HEK293T (cell line): ENCODE data around the gene GPR158.

Experiments used
- ARNT ChIP-seq: fragments of 450-650 bp; IDR thresholded peaks from 2 replicates; pipeline ENCODE4 v1.6.1; 2017; ENCODE audit warnings: mild to moderate bottlenecking
- ELF4 ChIP-seq: fragments of 450-650 bp; IDR thresholded peaks from 2 replicates; pipeline ENCODE4 v1.6.1; 2017; ENCODE audit warnings: antibody characterized with exemption
- HDGF ChIP-seq: fragments of 450-650 bp; IDR thresholded peaks from 2 replicates; pipeline ENCODE4 v1.6.1; 2017; ENCODE audit warnings: antibody characterized with exemption, borderline replicate concordance
- LEF1 ChIP-seq: fragments of 450-650 bp; IDR thresholded peaks from 2 replicates; pipeline ENCODE4 v1.6.1; 2017; ENCODE audit warnings: mild to moderate bottlenecking, borderline replicate concordance
- NFRKB ChIP-seq: fragments of 450-650 bp; IDR thresholded peaks from 2 replicates; pipeline ENCODE4 v1.6.1; 2016; ENCODE audit warnings: mild to moderate bottlenecking, moderate library complexity
- SP1 ChIP-seq: fragments of 450-650 bp; IDR thresholded peaks from 2 replicates; pipeline ENCODE4 v1.6.1; 2017
- SUZ12 ChIP-seq: fragments of 450-650 bp; IDR thresholded peaks from 2 replicates; pipeline ENCODE4 v1.6.1; 2016; ENCODE audit warnings: mild to moderate bottlenecking

GRCh38 chr10:25522294-25522693 is 347.5 kb downstream of the GPR158 start:
- TF ChIP-seq ARNT (no peak), HDGF (no peak), SUZ12 (no peak), LEF1 (no peak), ELF4 (no peak), SP1 (no peak), NFRKB (no peak)
